HEK293T (cell line): ENCODE measurements around the gene PPM1H.

Experiments
- BHLHE40 ChIP-seq: fragments of 450-650 bp; IDR thresholded peaks from 2 replicates; pipeline ENCODE4 v1.6.1; 2016; ENCODE audit warnings: mild to moderate bottlenecking, moderate library complexity, borderline replicate concordance
- ELF4 ChIP-seq: fragments of 450-650 bp; IDR thresholded peaks from 2 replicates; pipeline ENCODE4 v1.6.1; 2017; ENCODE audit warnings: antibody characterized with exemption
- FOXA1 ChIP-seq: fragments of 450-650 bp; IDR thresholded peaks from 2 replicates; pipeline ENCODE4 v1.6.1; 2016; ENCODE audit warnings: mild to moderate bottlenecking
- FOXK2 ChIP-seq: fragments of 450-650 bp; IDR thresholded peaks from 2 replicates; pipeline ENCODE4 v1.6.1; 2016; ENCODE audit warnings: mild to moderate bottlenecking
- FOXM1 ChIP-seq: fragments of 450-650 bp; IDR thresholded peaks from 2 replicates; pipeline ENCODE4 v1.6.1; 2017; ENCODE audit warnings: mild to moderate bottlenecking, borderline replicate concordance
- HDGF ChIP-seq: fragments of 450-650 bp; IDR thresholded peaks from 2 replicates; pipeline ENCODE4 v1.6.1; 2017; ENCODE audit warnings: antibody characterized with exemption, borderline replicate concordance
- L3MBTL2 ChIP-seq: fragments of 450-650 bp; conservative IDR thresholded peaks from 2 replicates; pipeline ENCODE4 v1.6.1; 2016; ENCODE audit warnings: mild to moderate bottlenecking
- NFRKB ChIP-seq: fragments of 450-650 bp; IDR thresholded peaks from 2 replicates; pipeline ENCODE4 v1.6.1; 2016; ENCODE audit warnings: mild to moderate bottlenecking, moderate library complexity
- SP1 ChIP-seq: fragments of 450-650 bp; IDR thresholded peaks from 2 replicates; pipeline ENCODE4 v1.6.1; 2017
- SUZ12 ChIP-seq: fragments of 450-650 bp; IDR thresholded peaks from 2 replicates; pipeline ENCODE4 v1.6.1; 2016; ENCODE audit warnings: mild to moderate bottlenecking
- TARDBP ChIP-seq: fragments of 450-650 bp; IDR thresholded peaks from 2 replicates; pipeline ENCODE4 v1.6.1; 2016
- ZNF384 ChIP-seq: fragments of 450-650 bp; IDR thresholded peaks from 2 replicates; pipeline ENCODE4 v1.6.1; 2016
- TF ChIP-seq, protein P1 (sequence below): fragments of 450-650 bp; IDR thresholded peaks from 2 replicates; pipeline ENCODE4 v1.6.1; 2016

DNA sequence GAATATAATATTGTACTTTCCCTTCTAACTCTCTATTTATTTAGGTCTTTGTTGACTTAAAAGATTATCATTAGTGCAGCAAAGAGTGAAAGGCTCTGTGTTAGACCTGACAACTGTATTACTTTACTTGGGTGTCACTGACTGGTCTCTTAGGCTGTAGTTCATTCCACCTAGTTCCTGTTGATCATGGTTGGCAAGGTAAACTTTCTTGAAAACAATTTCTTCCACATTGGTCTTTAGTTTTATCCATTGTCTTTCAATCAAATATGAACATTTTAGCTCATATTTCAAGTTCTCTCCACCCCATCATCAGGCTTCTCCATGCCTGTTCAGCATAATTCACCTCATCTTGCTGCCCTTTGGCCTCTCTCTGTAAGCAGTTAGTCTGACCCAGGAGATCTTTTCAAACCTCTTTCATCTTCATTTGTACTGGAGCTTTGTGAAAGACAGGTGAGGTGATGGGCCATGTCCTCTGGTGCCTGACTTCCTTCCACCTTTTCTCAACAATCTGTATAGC is 32.1 kb upstream of the PPM1H start:
- TF ChIP-seq FOXM1, result no peak
- TF ChIP-seq TARDBP, result no peak
- TF ChIP-seq BHLHE40, result no peak
- no peak for TF ChIP-seq L3MBTL2
- TF ChIP-seq FOXK2, result no peak
- no peak for TF ChIP-seq HDGF
- no peak for TF ChIP-seq ELF4
- no peak for TF ChIP-seq SUZ12
- no peak for TF ChIP-seq SP1
- TF ChIP-seq FOXA1, result no peak
- TF ChIP-seq, protein P1, sequence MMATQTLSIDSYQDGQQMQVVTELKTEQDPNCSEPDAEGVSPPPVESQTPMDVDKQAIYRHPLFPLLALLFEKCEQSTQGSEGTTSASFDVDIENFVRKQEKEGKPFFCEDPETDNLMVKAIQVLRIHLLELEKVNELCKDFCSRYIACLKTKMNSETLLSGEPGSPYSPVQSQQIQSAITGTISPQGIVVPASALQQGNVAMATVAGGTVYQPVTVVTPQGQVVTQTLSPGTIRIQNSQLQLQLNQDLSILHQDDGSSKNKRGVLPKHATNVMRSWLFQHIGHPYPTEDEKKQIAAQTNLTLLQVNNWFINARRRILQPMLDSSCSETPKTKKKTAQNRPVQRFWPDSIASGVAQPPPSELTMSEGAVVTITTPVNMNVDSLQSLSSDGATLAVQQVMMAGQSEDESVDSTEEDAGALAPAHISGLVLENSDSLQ, result no peak
- TF ChIP-seq NFRKB, result no peak
- no peak for TF ChIP-seq ZNF384
